Activated naive CD8-positive, alpha-beta T cell (primary cell): ENCODE results near the gene CPEB1.
A peak's percentile ranks its signal among the peaks of the same experiment; 100 is the strongest.
"Not testable (repeated sequence)": the region's sequence is repeated elsewhere in the genome, so short reads cannot be mapped to it uniquely, and the experiment has no call there.

Experiments
- H3K27ac Mint-ChIP-seq: one replicate; pipeline ENCODE4 v1.8.0; 2021; ENCODE audit warnings: mixed read lengths
- H3K27me3 Mint-ChIP-seq: one replicate; pipeline ENCODE4 v1.8.0; 2021; ENCODE audit warnings: mixed read lengths
- H3K36me3 Mint-ChIP-seq: one replicate; pipeline ENCODE4 v1.8.0; 2021; ENCODE audit warnings: mixed read lengths
- H3K4me1 Mint-ChIP-seq: one replicate; pipeline ENCODE4 v1.8.0; 2021; ENCODE audit warnings: low read depth, mixed read lengths
- H3K4me3 Mint-ChIP-seq: one replicate; pipeline ENCODE4 v1.8.0; 2021; ENCODE audit warnings: mild to moderate bottlenecking, mixed read lengths
- H3K9me3 Mint-ChIP-seq: one replicate; pipeline ENCODE4 v1.8.0; 2021; ENCODE audit warnings: low read depth, mixed read lengths

CPEB1 gene

GRCh38 chr15:82535566-82536408 lies 111.4 kb downstream of the CPEB1 start:
- Mint-ChIP-seq H3K27me3 (no peaks in the 10 kb centered on the region), H3K4me3 (peak overlapping the region; percentile 98), H3K27ac (peak overlapping the region; percentile 92), H3K4me1 (peaks cover 33% of the 10 kb centered on the region), H3K36me3 (peaks cover 19% of the 10 kb centered on the region), H3K9me3 (no peaks in the 10 kb centered on the region)

GRCh38 chr15:82535151-82535550 lies 112.0 kb downstream of the CPEB1 start:
- H3K4me1 Mint-ChIP-seq: peaks cover 33% of the 10 kb centered on the region
- not testable (repeated sequence) for H3K27me3 Mint-ChIP-seq, H3K27ac Mint-ChIP-seq, H3K9me3 Mint-ChIP-seq, H3K4me3 Mint-ChIP-seq
- H3K36me3 Mint-ChIP-seq: peaks cover 19% of the 10 kb centered on the region

- H3K9me3 Mint-ChIP-seq, H3K4me3 Mint-ChIP-seq, H3K27ac Mint-ChIP-seq, H3K27me3 Mint-ChIP-seq: not testable (repeated sequence)
- Mint-ChIP-seq H3K4me1 (peaks cover 33% of the 10 kb centered on the region), H3K36me3 (peaks cover 19% of the 10 kb centered on the region)
These were observed 112.7 kb downstream of the CPEB1 start for GRCh38 chr15:82534457-82534861.

GRCh38 chr15:82533801-82534200 lies 113.4 kb downstream of the CPEB1 start:
- Mint-ChIP-seq H3K9me3 (no peaks in the 10 kb centered on the region), H3K4me1 (peaks cover 28% of the 10 kb centered on the region), H3K27me3 (no peaks in the 10 kb centered on the region), H3K36me3 (peaks cover 14% of the 10 kb centered on the region), H3K4me3 (no peak overlapping the region), H3K27ac (no peak overlapping the region)

- Mint-ChIP-seq H3K27me3 (no peaks in the 10 kb centered on the region), H3K4me3 (no peak overlapping the region), H3K9me3 (no peaks in the 10 kb centered on the region), H3K4me1 (peaks cover 26% of the 10 kb centered on the region), H3K36me3 (peaks cover 13% of the 10 kb centered on the region), H3K27ac (no peak overlapping the region)
These were observed 114.1 kb downstream of the CPEB1 start for GRCh38 chr15:82532991-82533481.

GRCh38 chr15:82532383-82532990 lies 114.7 kb downstream of the CPEB1 start:
- Mint-ChIP-seq H3K4me1 (peaks cover 21% of the 10 kb centered on the region), H3K9me3 (no peaks in the 10 kb centered on the region), H3K27me3 (no peaks in the 10 kb centered on the region), H3K36me3 (peaks cover 8% of the 10 kb centered on the region), H3K4me3 (no peak overlapping the region), H3K27ac (no peak overlapping the region)

GRCh38 chr15:82531496-82532382 lies 115.4 kb downstream of the CPEB1 start:
- H3K27me3 Mint-ChIP-seq: no peaks in the 10 kb centered on the region
- H3K4me3 Mint-ChIP-seq: no peak overlapping the region
- no peak overlapping the region for H3K27ac Mint-ChIP-seq
- H3K9me3 Mint-ChIP-seq: no peaks in the 10 kb centered on the region
- H3K4me1 Mint-ChIP-seq: peaks cover 13% of the 10 kb centered on the region
- H3K36me3 Mint-ChIP-seq: peaks cover 4% of the 10 kb centered on the region

GRCh38 chr15:82530606-82531379 lies 116.4 kb downstream of the CPEB1 start:
- Mint-ChIP-seq H3K9me3 (no peaks in the 10 kb centered on the region), H3K36me3 (no peaks in the 10 kb centered on the region), H3K4me1 (peaks cover 7% of the 10 kb centered on the region), H3K27ac (peak overlapping the region; percentile 56), H3K4me3 (peak overlapping the region; percentile 41), H3K27me3 (no peaks in the 10 kb centered on the region)

GRCh38 chr15:82530006-82530405 lies 117.2 kb downstream of the CPEB1 start:
- H3K4me3 Mint-ChIP-seq: no peak overlapping the region

GRCh38 chr15:82513587-82513986 lies 133.6 kb downstream of the CPEB1 start:
- not testable (repeated sequence) for H3K27ac Mint-ChIP-seq

More at GRCh38 chr15:82530006-82530405, 117.2 kb downstream of the CPEB1 start:
- H3K27me3 Mint-ChIP-seq: no peaks in the 10 kb centered on the region
- H3K27ac Mint-ChIP-seq: no peak overlapping the region
- peaks cover 4% of the 10 kb centered on the region for H3K4me1 Mint-ChIP-seq
- no peaks in the 10 kb centered on the region for H3K9me3 Mint-ChIP-seq
- H3K36me3 Mint-ChIP-seq: no peaks in the 10 kb centered on the region

GRCh38 chr15:82507693-82508092 lies 139.5 kb downstream of the CPEB1 start:
- not testable (repeated sequence) for H3K27me3 Mint-ChIP-seq, H3K4me3 Mint-ChIP-seq, H3K4me1 Mint-ChIP-seq, H3K27ac Mint-ChIP-seq, H3K36me3 Mint-ChIP-seq, H3K9me3 Mint-ChIP-seq

More at GRCh38 chr15:82513587-82513986, 133.6 kb downstream of the CPEB1 start:
- not testable (repeated sequence) for H3K4me1 Mint-ChIP-seq, H3K9me3 Mint-ChIP-seq, H3K27me3 Mint-ChIP-seq, H3K36me3 Mint-ChIP-seq, H3K4me3 Mint-ChIP-seq

- not testable (repeated sequence) for H3K9me3 Mint-ChIP-seq, H3K27ac Mint-ChIP-seq, H3K4me3 Mint-ChIP-seq, H3K27me3 Mint-ChIP-seq, H3K36me3 Mint-ChIP-seq, H3K4me1 Mint-ChIP-seq
These were observed 140.1 kb downstream of the CPEB1 start for GRCh38 chr15:82507087-82507486.

GRCh38 chr15:82505842-82506241 lies 141.3 kb downstream of the CPEB1 start:
- not testable (repeated sequence) for H3K36me3 Mint-ChIP-seq, H3K27me3 Mint-ChIP-seq, H3K9me3 Mint-ChIP-seq, H3K4me1 Mint-ChIP-seq, H3K27ac Mint-ChIP-seq, H3K4me3 Mint-ChIP-seq

- not testable (repeated sequence) for H3K36me3 Mint-ChIP-seq, H3K27me3 Mint-ChIP-seq, H3K27ac Mint-ChIP-seq, H3K4me3 Mint-ChIP-seq, H3K4me1 Mint-ChIP-seq, H3K9me3 Mint-ChIP-seq
These were observed 143.1 kb downstream of the CPEB1 start for GRCh38 chr15:82504074-82504473.
